Cardiac septum (tissue), 1 donor: ENCODE data around the gene TINCR. TPM values are rescaled to one million over a fixed set of nuclear protein-coding genes. Genes with fewer than 3 reads are reported as not detected.
"Not testable (repeated sequence)": the region's sequence is repeated elsewhere in the genome, so short reads cannot be mapped to it uniquely, and the experiment has no call there.

Experiments
- DNase-seq: peaks from one replicate; pipeline ENCODE4 v3.0.0-alpha.2; 2020; ENCODE audit warnings: low spot score
- intact Hi-C: fragments of 100-400 bp; cut with DNase I; formaldehyde crosslinking; loops from one replicate; pipeline ENCODE4 v1.14.0; 2022
- total RNA-seq: library from RNA; stranded (reverse); fragmentation: NEBNext Ultra II Directional; extraction: Animal tissue kit (Norgen Biotek cat#: 25700); gene quantifications from one replicate; pipeline ENCODE4 v1.2.1, GENCODE V29; 2021
- donor health status: DM: no; HTN: no; CAD: no.

Gene TINCR
- total RNA-seq, 1 donor from 2014 or later = 0.16 TPM

DNA sequence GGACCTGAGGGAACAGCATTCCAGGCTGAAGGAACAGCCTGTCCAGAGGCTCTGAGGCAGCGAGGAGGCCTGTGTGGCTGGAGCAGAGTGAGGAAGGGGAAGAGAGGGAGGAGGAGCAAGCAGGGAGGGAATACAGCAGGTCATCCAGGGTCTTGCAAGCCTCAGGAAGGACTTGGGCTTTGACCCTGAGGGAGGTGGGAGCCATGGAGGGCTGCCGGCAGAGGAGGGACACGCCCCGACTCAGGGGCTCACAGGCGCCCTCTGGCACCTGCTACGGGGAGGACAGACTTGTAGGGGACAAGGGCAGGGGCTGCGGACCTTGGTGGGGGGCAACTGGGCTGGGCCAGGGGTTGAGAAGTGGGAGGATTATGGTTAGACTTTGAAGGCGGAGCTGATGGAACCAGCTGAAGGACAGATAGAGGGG lies 4.7 kb downstream of the TINCR start:
- intact Hi-C loops = no loop called here
- DNase-seq = no peak

GRCh38 chr19:5562280-5562679 lies 5.5 kb downstream of the TINCR start:
- no peak for DNase-seq
- intact Hi-C loops = no loop called here

- DNase-seq = no peak
- intact Hi-C loops = no loop called here
These were observed 6.2 kb downstream of the TINCR start for GRCh38 chr19:5561559-5561958.

GRCh38 chr19:5560156-5560555 lies 7.6 kb downstream of the TINCR start:
- no peak for DNase-seq
- intact Hi-C loops = no loop called here

GRCh38 chr19:5559804-5560133 lies 8.0 kb downstream of the TINCR start:
- intact Hi-C loops = no loop called here
- no peak for DNase-seq

DNA sequence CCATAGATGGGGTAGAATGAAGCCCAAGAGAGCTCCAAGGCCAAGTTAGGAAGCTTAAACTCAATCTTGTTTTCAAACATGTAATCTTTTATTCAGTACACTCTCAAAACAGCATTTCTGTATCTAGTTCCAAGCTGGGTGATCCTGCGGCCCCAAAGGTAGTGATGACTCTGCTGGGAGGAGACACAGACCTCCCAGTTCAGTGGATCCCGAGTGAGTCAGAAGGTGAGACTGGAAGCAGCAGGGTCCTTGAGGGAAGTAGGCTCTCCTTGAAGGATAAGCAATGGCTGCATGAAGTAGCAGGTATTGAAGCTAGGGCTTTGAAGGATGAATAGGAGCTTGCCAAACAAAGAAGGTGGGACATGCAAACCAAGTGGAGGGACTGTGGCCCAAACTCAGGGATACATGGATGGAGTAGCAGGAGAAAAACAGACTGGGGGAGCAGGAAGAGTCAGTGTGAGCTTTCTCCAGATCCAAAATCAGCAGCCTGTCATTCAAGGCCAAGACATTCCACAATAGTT lies 9.6 kb downstream of the TINCR start:
- intact Hi-C loops = no loop called here
- no peak for DNase-seq

DNA sequence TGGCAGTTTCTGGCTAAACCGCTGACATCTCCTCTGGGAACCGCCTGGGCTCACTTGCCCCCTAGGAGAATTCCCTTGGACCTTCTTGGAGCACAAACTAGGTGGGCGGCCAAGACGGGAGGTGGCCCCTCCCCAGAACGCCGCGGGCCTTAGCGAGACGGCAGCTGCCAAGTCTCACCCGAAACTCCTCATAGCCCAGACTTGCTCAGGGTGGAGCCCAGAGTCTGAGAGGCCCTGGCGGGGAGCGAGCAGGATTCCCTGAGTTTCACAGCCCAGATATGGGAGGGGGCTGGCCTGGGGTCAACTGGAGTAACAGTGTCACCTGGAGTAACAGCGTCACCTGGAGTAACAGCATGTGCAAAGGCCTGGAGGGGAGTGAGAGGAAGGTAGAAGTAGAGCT lies 10.1 kb downstream of the TINCR start:
- intact Hi-C loops = no loop called here
- no peak for DNase-seq

DNA sequence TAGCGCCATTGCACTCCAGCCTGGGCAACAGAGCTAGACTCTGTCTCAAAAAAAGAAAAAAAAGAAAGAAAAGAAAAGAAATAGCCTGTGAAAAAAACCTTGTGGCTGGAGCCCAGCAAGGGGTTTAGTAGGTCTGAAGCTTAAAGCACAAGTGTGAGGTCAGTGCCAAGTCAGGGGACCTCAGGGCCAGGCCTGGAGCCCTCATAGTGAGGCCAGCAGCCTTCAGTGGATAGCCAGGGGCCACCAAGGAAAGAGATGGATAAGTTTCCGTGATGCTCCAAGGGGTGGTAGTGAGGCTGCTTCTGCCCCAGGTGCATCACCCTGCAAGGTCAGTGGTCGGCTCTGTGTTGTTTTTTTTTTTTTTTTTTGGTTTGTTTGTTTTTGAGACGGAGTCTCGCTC lies 12.9 kb downstream of the TINCR start:
- DNase-seq = no peak
- intact Hi-C loops = no loop called here

DNA sequence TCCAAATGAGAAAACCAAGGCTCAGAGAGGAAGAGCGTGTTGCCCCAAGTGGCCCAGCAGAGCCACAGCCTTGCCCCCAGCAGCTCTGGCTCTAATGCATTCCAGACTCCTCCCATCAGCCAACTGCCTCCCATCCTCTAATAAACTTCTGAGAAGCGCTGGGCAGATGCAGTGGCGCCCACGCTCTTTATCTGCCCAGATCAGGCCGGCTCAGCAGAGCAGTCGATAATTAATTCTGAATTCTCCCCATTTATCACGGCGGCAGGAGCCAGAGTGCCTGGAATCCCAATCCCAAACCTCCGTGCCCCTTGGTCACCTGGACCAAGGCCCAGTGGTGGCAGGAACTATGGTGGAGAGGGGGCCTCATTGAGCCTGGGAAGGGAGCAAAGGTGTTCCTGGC lies 13.9 kb downstream of the TINCR start:
- DNase-seq = no peak
- intact Hi-C loops = no loop called here

GRCh38 chr19:5547881-5548280 lies 19.9 kb downstream of the TINCR start:
- intact Hi-C loops = no loop called here
- DNase-seq = no peak

- no peak for DNase-seq
- intact Hi-C loops = no loop called here
These were observed 21.8 kb downstream of the TINCR start for GRCh38 chr19:5545984-5546383.

DNA sequence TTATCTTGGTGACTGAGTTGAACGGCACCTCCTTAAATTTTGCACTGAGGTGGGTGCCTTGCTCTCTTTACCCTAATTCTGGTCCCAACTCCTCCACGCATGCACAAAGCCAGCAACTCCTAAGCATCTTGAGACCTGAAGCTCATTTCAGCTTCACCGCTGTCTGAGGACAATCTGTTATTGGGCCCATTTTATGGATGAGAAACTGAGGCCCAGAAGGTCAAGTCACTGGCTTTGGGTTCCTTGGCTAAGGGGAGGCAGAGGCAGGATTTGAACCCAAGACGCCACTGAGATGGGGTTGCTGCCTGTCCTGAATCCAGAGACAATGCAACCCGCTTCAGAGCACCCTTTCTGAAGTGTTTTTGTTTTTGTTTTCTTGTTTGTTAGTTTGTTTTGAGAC lies 22.7 kb downstream of the TINCR start:
- intact Hi-C loops = no loop called here
- no peak for DNase-seq

- DNase-seq = no peak
- intact Hi-C loops = loop anchor here (2.0 kb wide), 1 partner anchor 18 kb away; no protein-coding TSS in a partner anchor
These were observed 25.1 kb downstream of the TINCR start for GRCh38 chr19:5542665-5543064.

DNA sequence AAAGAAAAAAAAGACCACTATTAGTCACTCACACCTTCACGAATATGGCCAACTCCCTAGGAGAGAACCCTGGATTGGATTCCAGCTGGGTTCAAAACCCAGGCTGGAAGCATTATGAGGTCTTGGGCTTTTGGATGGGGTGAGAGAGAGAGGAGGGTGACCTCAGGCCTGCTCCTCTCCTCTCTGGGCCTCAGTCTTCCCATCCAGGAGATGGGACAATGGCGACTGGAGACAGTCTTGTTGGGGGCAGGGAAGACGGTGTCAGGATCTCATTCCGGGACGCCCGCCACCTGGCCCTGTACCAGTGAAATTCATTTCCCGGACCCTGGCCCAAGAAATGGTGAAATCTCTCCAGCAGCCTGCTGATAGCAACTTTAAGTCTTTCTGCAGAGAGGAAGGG lies 26.3 kb downstream of the TINCR start:
- DNase-seq = no peak
- intact Hi-C loops = no loop called here

DNA sequence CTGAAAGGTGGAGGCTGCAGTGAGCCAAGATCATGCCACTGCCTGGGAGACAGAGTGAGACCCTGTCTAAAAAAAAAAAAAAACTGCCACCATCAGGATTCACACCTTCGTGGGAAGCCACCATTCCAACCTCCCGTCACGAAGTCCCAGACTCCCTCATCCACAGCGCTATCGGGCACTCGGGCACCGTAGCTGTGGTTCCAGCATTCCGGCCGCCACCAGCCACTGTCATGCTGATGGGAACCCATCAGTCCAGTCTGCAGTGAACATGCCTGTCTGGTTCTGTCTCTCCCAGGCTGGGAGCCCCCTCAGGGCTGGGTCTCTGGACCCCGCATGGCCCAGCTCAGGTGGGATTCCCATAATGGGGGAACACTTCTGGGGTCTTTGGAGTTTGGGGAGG lies 27.5 kb downstream of the TINCR start:
- no peak for DNase-seq
- intact Hi-C loops = no loop called here

GRCh38 chr19:5537870-5538269 lies 29.9 kb downstream of the TINCR start:
- DNase-seq = peak; percentile 76
- intact Hi-C loops = no loop called here

DNA sequence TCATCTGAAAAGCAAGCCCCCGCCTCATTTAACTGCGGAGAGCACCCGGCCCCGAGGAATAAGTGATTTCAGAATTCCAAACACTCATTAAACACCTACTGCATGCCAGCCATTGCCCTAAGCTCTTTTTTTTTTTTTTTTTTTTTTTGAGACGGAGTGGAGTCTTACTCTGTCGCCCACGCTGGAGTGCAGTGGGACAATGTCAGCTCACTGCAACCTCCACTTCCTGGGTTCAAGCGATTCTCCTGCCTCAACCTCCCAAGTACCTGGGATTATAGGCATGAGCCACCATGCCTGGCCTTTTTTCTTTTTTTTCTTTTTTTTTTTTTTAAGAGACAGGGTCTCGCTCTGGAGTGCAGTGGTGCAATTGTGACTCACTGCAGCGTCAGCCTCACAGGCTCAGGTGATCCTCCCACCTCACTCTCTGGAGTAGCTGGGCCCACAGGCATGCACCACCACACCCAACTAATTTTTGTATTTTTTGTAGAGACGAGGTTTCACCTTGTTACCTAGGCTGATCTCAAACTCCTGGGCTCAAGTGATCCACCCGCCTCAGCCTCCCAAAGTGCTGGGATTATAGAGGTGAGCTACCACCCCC lies 30.7 kb downstream of the TINCR start:
- intact Hi-C loops, DNase-seq: not testable (repeated sequence)

DNA sequence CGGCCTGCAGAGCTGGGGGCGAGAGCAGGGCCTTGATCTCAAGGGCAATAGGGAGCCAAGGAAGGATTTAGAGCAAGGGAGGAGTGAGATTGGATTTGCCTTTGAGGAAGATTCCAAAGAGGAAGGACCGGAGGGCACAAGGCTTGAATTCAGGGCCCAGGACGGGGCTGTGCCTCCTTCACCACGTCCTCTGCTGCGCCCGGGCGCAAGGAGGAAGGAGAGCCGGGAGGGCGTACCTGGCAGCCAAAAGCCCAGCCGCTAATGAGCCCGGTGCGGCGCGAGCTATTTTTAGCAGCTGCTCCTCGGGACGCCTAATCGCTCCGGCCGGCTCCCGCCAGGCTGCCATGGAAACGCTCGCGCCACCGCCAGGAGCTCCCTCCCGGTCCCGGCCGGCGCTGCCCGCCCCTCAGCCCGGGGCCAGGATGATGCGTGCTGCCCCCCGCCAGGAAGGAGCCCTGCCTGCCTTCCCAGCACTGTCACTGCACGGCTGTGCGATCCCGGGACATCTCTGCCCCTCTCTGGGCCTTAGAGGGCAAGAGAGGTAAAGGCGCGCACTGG lies 31.3 kb downstream of the TINCR start:
- intact Hi-C loops = no loop called here
- peak; percentile 88 for DNase-seq

DNA sequence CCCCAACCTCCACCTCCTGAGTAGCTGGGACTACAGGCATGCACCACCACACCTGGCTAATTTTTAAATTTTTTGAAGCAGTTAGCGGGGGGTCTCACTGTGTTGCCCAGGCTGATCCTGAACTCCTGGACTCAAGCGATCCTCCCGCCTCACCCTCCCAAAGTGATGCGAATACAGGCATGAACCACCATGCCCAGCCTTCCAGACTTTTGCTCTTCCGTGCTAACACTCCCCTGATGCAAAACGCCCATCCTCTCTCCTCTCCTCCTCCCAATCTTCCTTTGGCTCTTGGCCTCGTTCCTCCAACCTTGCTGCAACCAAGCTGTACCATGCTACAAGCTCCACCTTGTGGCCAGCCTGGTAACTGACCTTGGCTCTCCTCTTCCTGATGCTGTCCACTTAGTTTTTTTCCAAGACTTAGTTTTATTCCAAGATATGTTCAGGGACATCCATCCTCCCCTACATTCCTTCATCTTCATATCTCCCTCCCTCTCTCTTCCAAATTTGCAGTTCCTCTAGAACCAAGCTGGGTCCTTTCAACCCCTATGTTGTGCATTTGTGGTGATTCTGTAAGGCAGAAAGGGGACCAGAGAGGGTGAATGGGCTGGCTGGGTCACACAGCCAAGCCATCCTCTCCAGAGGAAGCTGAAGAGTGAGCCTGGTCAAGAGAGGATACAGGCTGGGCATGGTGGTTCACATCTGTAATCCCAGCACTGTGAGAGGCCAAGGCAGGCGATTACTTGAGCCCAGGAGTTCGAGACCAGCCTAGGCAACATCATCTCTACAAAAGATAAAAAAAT lies 32.8 kb downstream of the TINCR start:
- intact Hi-C loops = no loop called here
- DNase-seq = no peak

DNA sequence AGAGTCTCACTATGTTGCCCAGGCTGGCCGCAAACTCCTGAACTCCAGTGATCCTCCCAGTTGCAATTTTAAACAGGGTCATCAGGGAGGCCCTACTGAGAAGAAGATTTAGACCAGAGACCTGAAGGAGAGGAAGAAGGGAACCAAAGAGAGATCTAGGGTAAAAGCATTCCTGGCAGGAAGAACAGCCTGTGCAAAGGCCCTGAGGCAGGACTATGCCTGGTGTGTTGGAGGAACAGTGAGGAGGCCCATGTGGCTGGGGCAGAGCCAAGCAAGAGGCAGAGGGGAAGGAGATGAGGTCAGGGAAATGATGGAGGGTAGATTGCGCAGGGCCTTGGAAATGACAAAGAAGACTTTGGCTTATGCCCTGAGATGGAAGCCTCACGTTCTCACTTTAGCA lies 34.5 kb downstream of the TINCR start:
- intact Hi-C loops = no loop called here
- no peak for DNase-seq

DNA sequence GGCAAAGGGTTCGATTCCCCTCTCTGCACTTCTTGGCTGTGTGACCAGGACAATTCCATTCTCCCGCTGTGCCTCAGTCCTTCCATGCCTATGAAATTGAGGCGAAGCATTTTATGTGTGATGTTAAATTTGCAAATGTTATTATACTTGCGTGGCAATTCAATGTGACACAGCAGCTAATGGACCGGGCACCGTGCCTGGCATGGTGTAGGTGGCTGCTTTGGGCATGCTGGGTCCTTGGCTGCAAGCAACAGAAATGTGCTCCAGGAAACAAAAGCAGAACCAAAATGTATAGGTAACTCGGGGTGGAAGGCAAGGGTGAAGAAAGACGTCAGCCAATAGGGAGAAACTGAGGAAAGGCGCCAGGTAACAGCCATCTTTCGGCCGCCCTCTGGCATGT lies 37.1 kb downstream of the TINCR start:
- no peak for DNase-seq
- intact Hi-C loops = no loop called here
